GM12801 (cell line): ENCODE data around the gene MYH9.

Source experiments
- CTCF ChIP-seq: IDR thresholded peaks from one replicate; pipeline ENCODE4 v1.5.1; 2011; ENCODE audit warnings: control low read depth; ENCODE audit not compliant: insufficient read length; ENCODE audit errors: extremely low read depth

The MYH9 gene

GRCh38 chr22:36358533-36359469, 29.0 kb downstream of the MYH9 start:
- TF ChIP-seq CTCF: no peak

- no peak for TF ChIP-seq CTCF
Observed at GRCh38 chr22:36356708-36357624, 30.8 kb downstream of the MYH9 start.

- TF ChIP-seq CTCF: no peak
Observed at GRCh38 chr22:36355894-36356293, 31.9 kb downstream of the MYH9 start.

- no peak for TF ChIP-seq CTCF
Observed at GRCh38 chr22:36355362-36355761, 32.4 kb downstream of the MYH9 start.

GRCh38 chr22:36352803-36353507, 34.8 kb downstream of the MYH9 start:
- no peak for TF ChIP-seq CTCF

GRCh38 chr22:36351921-36352802, 35.6 kb downstream of the MYH9 start:
- no peak for TF ChIP-seq CTCF
